Liver (tissue), 9 donors: ENCODE data around the gene UBAP2L. TPM values are rescaled to one million over a fixed set of nuclear protein-coding genes. Genes with fewer than 3 reads are reported as not detected.
A peak's percentile ranks its signal among the peaks of the same experiment; 100 is the strongest.

ENCODE experiments used
- DNase-seq: peaks from one replicate; pipeline ENCODE4 v3.0.0-alpha.2; 2017; ENCODE audit warnings: low spot score
- H3K27ac ChIP-seq, 2 donors: one replicate each; pipeline ENCODE4 v1.7.0; 2013; ENCODE audit warnings: inconsistent platforms in 2 of 2, low read length in 2 of 2, control low read depth in 1 of 2, low read depth in 1 of 2, mild to moderate bottlenecking in 1 of 2
- H3K27me3 ChIP-seq, 4 donors: one replicate each; pipeline versions ENCODE4 v1.6.1 to v1.7.0; 2013; ENCODE audit warnings: low read length in 3 of 4, inconsistent platforms in 1 of 4, mild to moderate bottlenecking in 1 of 4, moderate library complexity in 1 of 4; ENCODE audit not compliant: control insufficient read depth in 4 of 4, insufficient read depth in 4 of 4
- H3K36me3 ChIP-seq, 4 donors: one replicate each; pipeline versions ENCODE4 v1.6.1 to v1.7.0; 2013; ENCODE audit warnings: low read length in 3 of 4, mild to moderate bottlenecking in 3 of 4, low read depth in 1 of 4, moderate library complexity in 1 of 4; ENCODE audit not compliant: control insufficient read depth in 4 of 4, insufficient read depth in 3 of 4
- H3K4me1 ChIP-seq, 4 donors: one replicate each; pipeline versions ENCODE4 v1.6.1 to v1.7.0; 2013; ENCODE audit warnings: low read length in 3 of 4, mild to moderate bottlenecking in 3 of 4, moderate library complexity in 1 of 4; ENCODE audit not compliant: control insufficient read depth in 4 of 4, insufficient read depth in 4 of 4
- H3K4me3 ChIP-seq, 3 donors: one replicate each; pipeline versions ENCODE4 v1.6.1 to v1.7.0; 2013; ENCODE audit warnings: low read length in 3 of 3, control low read depth in 1 of 3, low read depth in 1 of 3, mild to moderate bottlenecking in 1 of 3
- H3K9ac ChIP-seq, 2 donors: one replicate each; pipeline ENCODE4 v1.7.0; 2013; ENCODE audit warnings: low read length in 2 of 2, mild to moderate bottlenecking in 2 of 2, moderate library complexity in 2 of 2, control low read depth in 1 of 2, low read depth in 1 of 2
- H3K9me3 ChIP-seq, 4 donors: one replicate each; pipeline versions ENCODE4 v1.6.1 to v1.7.0; 2013; ENCODE audit warnings: low read length in 3 of 4; ENCODE audit not compliant: control insufficient read depth in 4 of 4
- EGR1 ChIP-seq, 2 donors: IDR thresholded peaks; 2 replicates each; pipeline ENCODE4 v1.6.1; 2016 to 2018; ENCODE audit warnings: antibody characterized with exemption in 2 of 2, low read depth in 2 of 2
- FOXA1 ChIP-seq: IDR thresholded peaks from 2 replicates; pipeline ENCODE4 v1.6.1; 2016; ENCODE audit warnings: antibody characterized with exemption
- FOXA2 ChIP-seq: IDR thresholded peaks from 2 replicates; pipeline ENCODE4 v1.6.1; 2016; ENCODE audit warnings: antibody characterized with exemption
- GABPA ChIP-seq, 2 donors: IDR thresholded peaks in 1 of 2; conservative IDR thresholded peaks in 1 of 2; 2 replicates each; pipeline ENCODE4 v1.6.1; 2016; ENCODE audit warnings: antibody characterized with exemption in 2 of 2, mild to moderate bottlenecking in 1 of 2, moderate library complexity in 1 of 2
- HNF4A ChIP-seq, 2 donors: conservative IDR thresholded peaks; 2 replicates each; pipeline ENCODE4 v1.6.1; 2016; ENCODE audit warnings: antibody characterized with exemption in 2 of 2, mild to moderate bottlenecking in 2 of 2
- HNF4G ChIP-seq: IDR thresholded peaks from 2 replicates; pipeline ENCODE4 v1.6.1; 2016; ENCODE audit warnings: antibody characterized with exemption
- JUND ChIP-seq, 2 donors: IDR thresholded peaks; 2 replicates each; pipeline ENCODE4 v1.6.1; 2016; ENCODE audit warnings: antibody characterized with exemption in 2 of 2
- NR2F2 ChIP-seq: IDR thresholded peaks from 2 replicates; pipeline ENCODE4 v1.6.1; 2016; ENCODE audit warnings: antibody characterized with exemption
- RAD21 ChIP-seq, 2 donors: IDR thresholded peaks; 2 replicates each; pipeline ENCODE4 v1.6.1; 2016; ENCODE audit warnings: antibody characterized with exemption in 2 of 2, mild to moderate bottlenecking in 2 of 2
- RXRA ChIP-seq, 2 donors: IDR thresholded peaks; 2 replicates each; pipeline ENCODE4 v1.6.1; 2017 to 2018; ENCODE audit warnings: antibody characterized with exemption in 2 of 2, mild to moderate bottlenecking in 1 of 2
- SP1 ChIP-seq: IDR thresholded peaks from 2 replicates; pipeline ENCODE4 v1.6.1; 2018; ENCODE audit warnings: antibody characterized with exemption, mild to moderate bottlenecking
- TAF1 ChIP-seq: conservative IDR thresholded peaks from 2 replicates; pipeline ENCODE4 v1.6.1; 2016; ENCODE audit warnings: antibody characterized with exemption, mild to moderate bottlenecking
- YY1 ChIP-seq: IDR thresholded peaks from 2 replicates; pipeline ENCODE4 v1.6.1; 2016; ENCODE audit warnings: antibody characterized with exemption, mild to moderate bottlenecking
- ZBTB33 ChIP-seq: IDR thresholded peaks from 2 replicates; pipeline ENCODE4 v1.6.1; 2016; ENCODE audit warnings: antibody characterized with exemption
- WGBS: extraction: QIAGEN DNeasy Blood & Tissue Kit; methylation state at CpG from one replicate; pipeline ENCODE4 v1.1.7; 2013; 5-methylcytosine and 5-hydroxymethylcytosine counted together
- polyA plus RNA-seq, 2 donors: library from polyadenylated mRNA; stranded (reverse) in 1 of 2; unstranded in 1 of 2; fragments of 200-250 nt in 1 of 2; fragments of >200 nt in 1 of 2; fragmentation: Nextera tagmentation in 1 of 2; extraction: Ambion mirVana in 1 of 2; gene quantifications; one replicate each; pipeline versions ENCODE4 v1.2.1 to v1.2.3, GENCODE V29; 2013 to 2015
- total RNA-seq, 2 donors: library from RNA; depleted of rRNA; stranded (reverse); fragments of >200 nt; gene quantifications; one replicate each; pipeline ENCODE4 v1.2.3, GENCODE V29; 2014
- TF ChIP-seq, protein P1 (sequence below): fragments of 150-350 bp; IDR thresholded peaks from 2 replicates; pipeline ENCODE4 v1.5.1; 2017; ENCODE audit warnings: improper control_type of control experiment, low read depth, low read length; ENCODE audit not compliant: missing input control
- TF ChIP-seq, protein P2 (sequence below): IDR thresholded peaks from 2 replicates; pipeline ENCODE4 v1.6.1; 2016; ENCODE audit warnings: antibody characterized with exemption, mild to moderate bottlenecking
- TF ChIP-seq, protein P3 (sequence below): IDR thresholded peaks from 2 replicates; pipeline ENCODE4 v1.6.1; 2016; ENCODE audit warnings: antibody characterized with exemption
- TF ChIP-seq, protein P4 (sequence below): IDR thresholded peaks from 2 replicates; pipeline ENCODE4 v1.6.1; 2016; ENCODE audit warnings: antibody characterized with exemption
- donor health status: healthy.
- donor health status: healthy.
- donor health status: healthy.
- donor health status: healthy.
- donor health status: healthy.

UBAP2L gene
- total and polyA plus RNA-seq, 4 donors = 24.3 to 51.0 (median 34.1) TPM

- TF ChIP-seq, protein P1, sequence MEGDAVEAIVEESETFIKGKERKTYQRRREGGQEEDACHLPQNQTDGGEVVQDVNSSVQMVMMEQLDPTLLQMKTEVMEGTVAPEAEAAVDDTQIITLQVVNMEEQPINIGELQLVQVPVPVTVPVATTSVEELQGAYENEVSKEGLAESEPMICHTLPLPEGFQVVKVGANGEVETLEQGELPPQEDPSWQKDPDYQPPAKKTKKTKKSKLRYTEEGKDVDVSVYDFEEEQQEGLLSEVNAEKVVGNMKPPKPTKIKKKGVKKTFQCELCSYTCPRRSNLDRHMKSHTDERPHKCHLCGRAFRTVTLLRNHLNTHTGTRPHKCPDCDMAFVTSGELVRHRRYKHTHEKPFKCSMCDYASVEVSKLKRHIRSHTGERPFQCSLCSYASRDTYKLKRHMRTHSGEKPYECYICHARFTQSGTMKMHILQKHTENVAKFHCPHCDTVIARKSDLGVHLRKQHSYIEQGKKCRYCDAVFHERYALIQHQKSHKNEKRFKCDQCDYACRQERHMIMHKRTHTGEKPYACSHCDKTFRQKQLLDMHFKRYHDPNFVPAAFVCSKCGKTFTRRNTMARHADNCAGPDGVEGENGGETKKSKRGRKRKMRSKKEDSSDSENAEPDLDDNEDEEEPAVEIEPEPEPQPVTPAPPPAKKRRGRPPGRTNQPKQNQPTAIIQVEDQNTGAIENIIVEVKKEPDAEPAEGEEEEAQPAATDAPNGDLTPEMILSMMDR = no peak
These were observed 16.7 kb downstream of the UBAP2L start (continued) for GRCh38 chr1:154237435-154237834.

- no peaks in the 10 kb centered on the region for H3K9me3 ChIP-seq
- H3K27me3 ChIP-seq = no peaks in the 10 kb centered on the region
- WGBS = 45% methylated on average over 6 of the region's 6 CpGs
- DNase-seq = no peak
- peaks cover 17 to 53% (median 43%) of the 10 kb centered on the region in 4 donors for H3K36me3 ChIP-seq
- peak overlapping the region in 1 of 3 donors; percentile 31 for H3K4me3 ChIP-seq
- no peak overlapping the region for H3K9ac ChIP-seq
- no peak for TF ChIP-seq FOXA1
- no peak for TF ChIP-seq HNF4A (conservative IDR thresholded peaks at IDR 0.05)
- TF ChIP-seq HNF4G = no peak
- TF ChIP-seq, protein P2, sequence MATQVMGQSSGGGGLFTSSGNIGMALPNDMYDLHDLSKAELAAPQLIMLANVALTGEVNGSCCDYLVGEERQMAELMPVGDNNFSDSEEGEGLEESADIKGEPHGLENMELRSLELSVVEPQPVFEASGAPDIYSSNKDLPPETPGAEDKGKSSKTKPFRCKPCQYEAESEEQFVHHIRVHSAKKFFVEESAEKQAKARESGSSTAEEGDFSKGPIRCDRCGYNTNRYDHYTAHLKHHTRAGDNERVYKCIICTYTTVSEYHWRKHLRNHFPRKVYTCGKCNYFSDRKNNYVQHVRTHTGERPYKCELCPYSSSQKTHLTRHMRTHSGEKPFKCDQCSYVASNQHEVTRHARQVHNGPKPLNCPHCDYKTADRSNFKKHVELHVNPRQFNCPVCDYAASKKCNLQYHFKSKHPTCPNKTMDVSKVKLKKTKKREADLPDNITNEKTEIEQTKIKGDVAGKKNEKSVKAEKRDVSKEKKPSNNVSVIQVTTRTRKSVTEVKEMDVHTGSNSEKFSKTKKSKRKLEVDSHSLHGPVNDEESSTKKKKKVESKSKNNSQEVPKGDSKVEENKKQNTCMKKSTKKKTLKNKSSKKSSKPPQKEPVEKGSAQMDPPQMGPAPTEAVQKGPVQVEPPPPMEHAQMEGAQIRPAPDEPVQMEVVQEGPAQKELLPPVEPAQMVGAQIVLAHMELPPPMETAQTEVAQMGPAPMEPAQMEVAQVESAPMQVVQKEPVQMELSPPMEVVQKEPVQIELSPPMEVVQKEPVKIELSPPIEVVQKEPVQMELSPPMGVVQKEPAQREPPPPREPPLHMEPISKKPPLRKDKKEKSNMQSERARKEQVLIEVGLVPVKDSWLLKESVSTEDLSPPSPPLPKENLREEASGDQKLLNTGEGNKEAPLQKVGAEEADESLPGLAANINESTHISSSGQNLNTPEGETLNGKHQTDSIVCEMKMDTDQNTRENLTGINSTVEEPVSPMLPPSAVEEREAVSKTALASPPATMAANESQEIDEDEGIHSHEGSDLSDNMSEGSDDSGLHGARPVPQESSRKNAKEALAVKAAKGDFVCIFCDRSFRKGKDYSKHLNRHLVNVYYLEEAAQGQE = no peak
- TF ChIP-seq, protein P3, sequence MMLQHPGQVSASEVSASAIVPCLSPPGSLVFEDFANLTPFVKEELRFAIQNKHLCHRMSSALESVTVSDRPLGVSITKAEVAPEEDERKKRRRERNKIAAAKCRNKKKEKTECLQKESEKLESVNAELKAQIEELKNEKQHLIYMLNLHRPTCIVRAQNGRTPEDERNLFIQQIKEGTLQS = no peak
- no peak for TF ChIP-seq EGR1 (IDR thresholded peaks at IDR 0.05; ENCODE audit: low read depth in 2 of 2)
- TF ChIP-seq, protein P1 = no peak
- no peak for TF ChIP-seq GABPA (IDR thresholded peaks at IDR 0.05 in 1 of 2, conservative IDR thresholded peaks at IDR 0.05 in 1 of 2)
- no peak for TF ChIP-seq YY1
- TF ChIP-seq JUND (IDR thresholded peaks at IDR 0.05) = no peak
- TF ChIP-seq, protein P4, sequence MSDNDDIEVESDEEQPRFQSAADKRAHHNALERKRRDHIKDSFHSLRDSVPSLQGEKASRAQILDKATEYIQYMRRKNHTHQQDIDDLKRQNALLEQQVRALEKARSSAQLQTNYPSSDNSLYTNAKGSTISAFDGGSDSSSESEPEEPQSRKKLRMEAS = no peak
- TF ChIP-seq NR2F2 = no peak
- no peak for TF ChIP-seq RAD21 (IDR thresholded peaks at IDR 0.05)
- no peak for TF ChIP-seq ZBTB33
- no peak for TF ChIP-seq SP1
- TF ChIP-seq TAF1 = no peak
- TF ChIP-seq FOXA2 = no peak
- TF ChIP-seq RXRA (IDR thresholded peaks at IDR 0.05) = no peak
- H3K4me1 ChIP-seq = peaks cover 11 to 32% (median 23%) of the 10 kb centered on the region in 4 donors
- peak overlapping the region; percentile 1 to 46 for H3K27ac ChIP-seq
These were observed 17.2 kb downstream of the UBAP2L start for GRCh38 chr1:154237880-154238506.
